Stomach (tissue), 9 donors: Measurements from ENCODE around the gene PIP5K1B. TPM values are rescaled to one million over a fixed set of nuclear protein-coding genes. Genes with fewer than 3 reads are reported as not detected.

ENCODE experiments used
- DNase-seq, 2 donors: peaks; one replicate each; pipeline versions ENCODE4 v3.0.0 to v3.0.0-alpha.2; 2013 to 2019
- H3K27ac ChIP-seq, 5 donors: fragments of 200-600 bp in 4 of 5; sonication (generic) in 4 of 5; one replicate each; pipeline ENCODE4 v1.5.1; 2013 to 2019; ENCODE audit warnings: mild to moderate bottlenecking in 1 of 5, moderate library complexity in 1 of 5
- H3K27me3 ChIP-seq, 3 donors: fragments of 200-600 bp; sonication (generic); one replicate each; pipeline ENCODE4 v1.5.1; 2017 to 2019; ENCODE audit warnings: mixed run types in 1 of 3
- H3K36me3 ChIP-seq, 4 donors: fragments of 200-600 bp; sonication (generic); 1 replicate in 3 of 4; 2 replicates in 1 of 4; pipeline ENCODE4 v1.5.1; 2016 to 2019
- H3K4me1 ChIP-seq, 4 donors: fragments of 200-600 bp; sonication (generic); one replicate each; pipeline ENCODE4 v1.5.1; 2016 to 2019
- H3K4me3 ChIP-seq, 4 donors: fragments of 200-600 bp; sonication (generic) in 3 of 4; one replicate each; pipeline ENCODE4 v1.5.1; 2016 to 2019; ENCODE audit warnings: mild to moderate bottlenecking in 1 of 4
- H3K9me3 ChIP-seq, 4 donors: fragments of 200-600 bp; sonication (generic); one replicate each; pipeline ENCODE4 v1.5.1; 2016 to 2019
- CTCF ChIP-seq, 7 experiments: fragments of 450-650 bp in 4 of 7; fragments of 200-600 bp in 3 of 7; sonication (generic) in 3 of 7; IDR thresholded peaks; one replicate each; pipeline ENCODE4 v1.5.1; 2016 to 2019; ENCODE audit warnings: antibody characterized with exemption in 7 of 7, control low read depth in 2 of 7, mild to moderate bottlenecking in 1 of 7
- EP300 ChIP-seq: sonication (generic); formaldehyde crosslinking; IDR thresholded peaks from one replicate; pipeline ENCODE4 v1.6.1; 2017; ENCODE audit warnings: antibody characterized with exemption
- POLR2A ChIP-seq, 4 donors: fragments of 450-650 bp; IDR thresholded peaks; one replicate each; pipeline ENCODE4 v1.6.1; 2016; ENCODE audit warnings: antibody characterized with exemption in 4 of 4, control low read depth in 2 of 4, mild to moderate bottlenecking in 1 of 4, moderate library complexity in 1 of 4
- POLR2AphosphoS5 ChIP-seq, 3 donors: sonication (generic); formaldehyde crosslinking; IDR thresholded peaks; one replicate each; pipeline ENCODE4 v1.6.1; 2016; ENCODE audit warnings: antibody characterized with exemption in 3 of 3
- WGBS, 5 donors: extraction: QIAGEN DNeasy Blood & Tissue Kit in 3 of 5; methylation state at CpG; one replicate each; pipeline versions ENCODE4 v1.1.5 to v1.1.7; 2013 to 2018; 5-methylcytosine and 5-hydroxymethylcytosine counted together
- intact Hi-C: fragments of 100-400 bp; cut with DNase I; formaldehyde crosslinking; loops from one replicate; pipeline ENCODE4 v1.15.1; 2023; ENCODE audit warnings: low total_unique reads
- polyA plus RNA-seq, 3 donors: library from polyadenylated mRNA; stranded (reverse); fragments of 200-250 nt; gene quantifications; one replicate each; pipeline ENCODE4 v1.2.3, GENCODE V29; 2013
- total RNA-seq, 5 donors: library from RNA; depleted of rRNA; stranded (reverse); fragments of >200 nt; gene quantifications; one replicate each; pipeline versions ENCODE4 v1.1.0 to v1.2.3, GENCODE V29; 2014 to 2016
- donor health status: healthy with polysubstance abuse.
- donor health status: Bipolar disorder and iron deficiency.
- donor health status: healthy.

PIP5K1B gene
- total and polyA plus RNA-seq, 8 donors: 2.3 to 33.8 (median 16.6) TPM

- H3K27me3 ChIP-seq: no peaks in the 10 kb centered on the region
- intact Hi-C loops: no loop called here
- H3K36me3 ChIP-seq: no peaks in the 10 kb centered on the region
- H3K9me3 ChIP-seq: peaks cover 0 to 3% (median 0%) of the 10 kb centered on the region in 4 donors
- TF ChIP-seq EP300: no peak
- TF ChIP-seq POLR2A (IDR thresholded peaks at IDR 0.05): no peak
- no peak for TF ChIP-seq CTCF (IDR thresholded peaks at IDR 0.05)
- TF ChIP-seq POLR2AphosphoS5 (IDR thresholded peaks at IDR 0.05): no peak
- no peak overlapping the region for H3K4me3 ChIP-seq
- no peak overlapping the region for H3K27ac ChIP-seq
- H3K4me1 ChIP-seq: peaks cover 0 to 3% (median 1%) of the 10 kb centered on the region in 4 donors
- 65 to 76% (median 70%) methylated on average over 3 of the region's 3 CpGs for WGBS, 5 donors
- no peak for DNase-seq
Observed at GRCh38 chr9:68725070-68725469, 20.0 kb downstream of the PIP5K1B start.

DNA sequence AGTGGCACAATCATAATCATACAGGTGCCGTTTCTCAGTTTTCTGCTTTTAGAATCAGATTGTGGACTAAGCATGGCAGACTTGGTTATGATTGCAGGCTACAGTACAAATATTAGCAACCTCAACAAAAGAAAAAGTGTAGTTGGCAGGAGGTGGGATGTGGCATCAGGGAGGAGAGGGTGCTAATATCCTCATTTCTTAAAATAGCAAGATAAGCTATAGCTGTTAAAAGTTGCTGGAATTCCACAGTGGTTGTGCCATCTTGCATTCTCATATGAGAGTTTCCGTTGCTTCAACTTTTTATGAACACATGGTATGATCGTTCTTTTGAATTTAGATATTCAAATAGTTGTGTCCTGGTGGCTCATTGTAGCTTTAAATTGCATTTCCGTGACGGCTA, 21.4 kb downstream of the PIP5K1B start:
- Histone ChIP-seq H3K27ac (no peak overlapping the region), H3K4me3 (no peak overlapping the region), H3K9me3 (peaks cover 0 to 3% (median 0%) of the 10 kb centered on the region in 4 donors), H3K36me3 (no peaks in the 10 kb centered on the region), H3K4me1 (peaks cover 0 to 3% (median 1%) of the 10 kb centered on the region in 4 donors), H3K27me3 (no peaks in the 10 kb centered on the region)
- 85 to 92% (median 88%) methylated on average over 5 of the region's 5 CpGs for WGBS, 5 donors
- intact Hi-C loops: no loop called here
- DNase-seq: no peak
- no peak for TF ChIP-seq CTCF (IDR thresholded peaks at IDR 0.05)

- H3K27ac ChIP-seq: no peak overlapping the region
- intact Hi-C loops: no loop called here
- 48 to 70% (median 59%) methylated on average over 2 of the region's 2 CpGs for WGBS, 5 donors
Observed at GRCh38 chr9:68727636-68728035, 22.6 kb downstream of the PIP5K1B start.

GRCh38 chr9:68728731-68729130, 23.7 kb downstream of the PIP5K1B start:
- 74 to 94% (median 90%) methylated on average over 1 of the region's 1 CpG for WGBS, 5 donors
- no peaks in the 10 kb centered on the region for H3K27me3 ChIP-seq
- intact Hi-C loops: no loop called here
- no peak overlapping the region for H3K4me3 ChIP-seq
- H3K4me1 ChIP-seq: peaks cover 0 to 16% (median 5%) of the 10 kb centered on the region in 4 donors
- TF ChIP-seq POLR2AphosphoS5 (IDR thresholded peaks at IDR 0.05): no peak
- no peak for TF ChIP-seq POLR2A (IDR thresholded peaks at IDR 0.05)
- TF ChIP-seq EP300: no peak
- no peak for TF ChIP-seq CTCF (IDR thresholded peaks at IDR 0.05)
- no peak for DNase-seq
- peaks cover 0 to 3% (median 0%) of the 10 kb centered on the region in 4 donors for H3K9me3 ChIP-seq
- H3K27ac ChIP-seq: no peak overlapping the region
- H3K36me3 ChIP-seq: no peaks in the 10 kb centered on the region

More at GRCh38 chr9:68727636-68728035, 22.6 kb downstream of the PIP5K1B start:
- H3K36me3 ChIP-seq: no peaks in the 10 kb centered on the region
- TF ChIP-seq CTCF (IDR thresholded peaks at IDR 0.05) (no peak), POLR2AphosphoS5 (IDR thresholded peaks at IDR 0.05) (no peak), POLR2A (IDR thresholded peaks at IDR 0.05) (no peak), EP300 (no peak)
- peaks cover 0 to 14% (median 5%) of the 10 kb centered on the region in 4 donors for H3K4me1 ChIP-seq
- DNase-seq: no peak
- H3K27me3 ChIP-seq: no peaks in the 10 kb centered on the region
- H3K9me3 ChIP-seq: peaks cover 0 to 3% (median 0%) of the 10 kb centered on the region in 4 donors
- H3K4me3 ChIP-seq: no peak overlapping the region
